ENCODE data around the gene FAM181A.

DNA sequence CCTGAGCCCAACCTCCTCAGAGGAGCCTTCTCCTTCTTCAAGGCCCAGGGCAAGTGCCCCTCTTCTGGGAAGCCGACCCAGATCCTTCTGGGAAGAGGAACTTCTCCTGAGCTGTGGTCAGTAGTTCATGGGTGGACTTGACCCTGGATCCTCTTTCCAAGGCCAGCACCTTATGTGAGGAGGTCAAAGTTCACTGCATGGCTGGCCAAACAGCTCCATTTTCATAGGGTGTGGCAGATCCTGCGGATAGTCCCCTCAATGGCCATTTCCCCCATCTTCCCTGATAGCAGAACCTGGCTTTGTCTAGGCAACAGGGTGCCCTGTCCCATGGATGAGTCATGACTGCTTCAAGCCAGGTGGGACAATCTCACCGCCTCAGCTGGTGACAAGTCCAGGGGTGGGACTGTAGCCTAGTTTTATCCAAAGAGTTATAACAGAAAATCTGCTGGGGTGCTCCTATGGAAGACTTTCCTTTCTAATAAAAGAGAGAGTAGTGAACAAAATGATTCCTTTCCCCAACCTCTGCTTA, 38.9 kb downstream of the FAM181A start:
- TF ChIP-seq, protein P1, sequence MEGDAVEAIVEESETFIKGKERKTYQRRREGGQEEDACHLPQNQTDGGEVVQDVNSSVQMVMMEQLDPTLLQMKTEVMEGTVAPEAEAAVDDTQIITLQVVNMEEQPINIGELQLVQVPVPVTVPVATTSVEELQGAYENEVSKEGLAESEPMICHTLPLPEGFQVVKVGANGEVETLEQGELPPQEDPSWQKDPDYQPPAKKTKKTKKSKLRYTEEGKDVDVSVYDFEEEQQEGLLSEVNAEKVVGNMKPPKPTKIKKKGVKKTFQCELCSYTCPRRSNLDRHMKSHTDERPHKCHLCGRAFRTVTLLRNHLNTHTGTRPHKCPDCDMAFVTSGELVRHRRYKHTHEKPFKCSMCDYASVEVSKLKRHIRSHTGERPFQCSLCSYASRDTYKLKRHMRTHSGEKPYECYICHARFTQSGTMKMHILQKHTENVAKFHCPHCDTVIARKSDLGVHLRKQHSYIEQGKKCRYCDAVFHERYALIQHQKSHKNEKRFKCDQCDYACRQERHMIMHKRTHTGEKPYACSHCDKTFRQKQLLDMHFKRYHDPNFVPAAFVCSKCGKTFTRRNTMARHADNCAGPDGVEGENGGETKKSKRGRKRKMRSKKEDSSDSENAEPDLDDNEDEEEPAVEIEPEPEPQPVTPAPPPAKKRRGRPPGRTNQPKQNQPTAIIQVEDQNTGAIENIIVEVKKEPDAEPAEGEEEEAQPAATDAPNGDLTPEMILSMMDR (IDR thresholded peaks at IDR 0.05), result no peak
- TF ChIP-seq POLR2A (IDR thresholded peaks at IDR 0.05), result no peak

Measured in lower leg skin (tissue), 3 donors.